Neural progenitor cell (in vitro differentiated cells): ENCODE measurements around the gene OR10C1.

ENCODE experiments used
- CTCF ChIP-seq: fragments of 200-600 bp; sonication (generic); IDR thresholded peaks from 2 replicates; pipeline ENCODE4 v1.5.1; 2017; ENCODE audit warnings: antibody characterized with exemption, mild to moderate bottlenecking
- EZH2 ChIP-seq: fragments of 200-600 bp; sonication (generic); IDR thresholded peaks from 2 replicates; pipeline ENCODE4 v1.6.1; 2017; ENCODE audit warnings: antibody characterized with exemption, mild to moderate bottlenecking, moderate library complexity

- TF ChIP-seq CTCF (no peak), EZH2 (no peak)
Measured at GRCh38 chr6:29487660-29488059, 48.6 kb downstream of the OR10C1 start, which contains the start of gene MAS1L.
